GM10266 (cell line): ENCODE results near the gene MMRN1.

ENCODE experiments used
- DNase-seq: peaks from one replicate; pipeline ENCODE4 v3.0.0; 2012; ENCODE audit errors: extremely low spot score
- CTCF ChIP-seq: IDR thresholded peaks from 2 replicates; pipeline ENCODE4 v1.5.1; 2012; ENCODE audit warnings: mild to moderate bottlenecking, low read depth; ENCODE audit not compliant: control insufficient read depth, insufficient read depth; ENCODE audit errors: missing control alignments

MMRN1 gene

DNA sequence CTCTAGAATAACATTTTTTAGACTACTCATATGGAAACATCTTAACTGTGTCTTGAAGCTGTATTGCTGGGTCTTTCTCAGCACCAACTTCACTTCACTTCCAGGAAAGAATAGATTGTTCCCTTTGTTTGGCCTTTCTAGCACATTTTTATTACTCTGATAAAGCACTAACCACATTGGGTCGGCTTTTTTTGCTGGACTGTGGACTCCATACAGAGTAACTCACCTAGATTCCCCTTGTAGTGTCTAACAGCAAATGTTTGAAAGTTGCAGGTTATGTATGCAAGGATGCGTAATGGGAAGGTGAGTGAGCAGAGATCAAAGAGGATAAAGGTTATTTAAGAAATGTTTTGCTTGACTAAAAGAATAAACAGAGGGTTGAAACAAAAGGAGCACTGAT, 101.2 kb downstream of the MMRN1 start:
- TF ChIP-seq CTCF: no peak
- DNase-seq: no peak

- no peak for DNase-seq
- no peak for TF ChIP-seq CTCF
These were observed 102.6 kb downstream of the MMRN1 start for GRCh38 chr4:89997171-89997704.

DNA sequence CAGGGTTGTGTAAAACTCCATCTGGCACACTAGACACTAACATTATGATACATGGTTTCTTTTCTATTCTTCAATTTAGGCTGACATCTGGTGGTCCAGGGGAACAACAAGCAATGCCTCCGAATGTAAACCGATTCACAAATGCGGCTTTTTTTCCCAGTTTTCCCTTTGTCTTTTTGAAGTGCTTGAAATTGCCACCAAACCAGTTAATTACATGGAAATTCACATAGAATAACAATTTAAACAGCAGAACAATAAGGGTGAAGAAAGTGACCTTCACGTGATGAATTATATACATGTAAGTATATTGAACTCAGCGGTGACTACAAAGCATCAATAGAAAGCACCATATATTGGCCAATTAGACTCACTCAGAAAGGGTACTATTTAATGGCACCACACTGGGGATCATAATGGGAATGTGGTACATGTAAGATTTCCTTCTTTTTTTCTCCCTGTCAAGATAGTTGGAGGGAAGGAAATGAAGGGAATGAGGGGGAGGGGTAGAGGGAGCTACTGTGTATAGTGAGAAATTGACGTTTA, 103.9 kb downstream of the MMRN1 start:
- DNase-seq: no peak
- TF ChIP-seq CTCF: no peak

- no peak for TF ChIP-seq CTCF
- DNase-seq: no peak
These were observed 106.4 kb downstream of the MMRN1 start for GRCh38 chr4:90001023-90001422.

DNA sequence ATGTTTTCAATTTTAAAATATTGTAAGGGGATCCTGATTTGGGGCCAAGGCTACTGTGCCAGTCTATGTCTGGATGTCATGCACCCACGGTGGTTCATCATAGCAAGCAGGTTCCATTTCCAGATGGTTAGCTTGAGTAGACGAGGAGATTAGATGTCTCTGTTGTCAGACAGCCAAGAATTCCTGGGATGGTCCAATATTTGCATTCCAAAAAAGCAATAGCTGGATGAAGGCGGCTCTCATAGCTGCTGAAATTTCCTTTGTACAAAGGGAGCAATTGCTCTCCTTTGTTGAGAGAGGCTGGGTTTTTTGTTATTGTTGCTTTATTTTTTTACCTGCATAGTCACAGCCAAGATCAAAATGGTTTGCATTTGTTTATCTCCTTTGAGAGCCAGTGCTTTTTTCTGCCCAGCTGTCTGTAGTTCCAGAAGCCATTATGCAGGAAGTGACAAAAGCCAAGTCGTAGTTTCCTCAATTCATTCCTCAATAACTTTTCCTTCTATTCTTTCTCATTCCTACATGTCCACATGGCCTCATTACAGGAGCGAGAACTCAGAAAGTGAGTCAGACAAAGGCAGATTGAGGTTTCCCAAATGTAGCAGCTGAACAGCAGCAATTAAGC, 107.9 kb downstream of the MMRN1 start:
- TF ChIP-seq CTCF: no peak
- no peak for DNase-seq
